ENCODE data around the gene ACTMAP. TPM values are rescaled to one million over a fixed set of nuclear protein-coding genes. Genes with fewer than 3 reads are reported as not detected.

ACTMAP gene
- total RNA-seq, 1 donor from 2014 or later: 20.7 TPM

GRCh38 chr19:40756502-40757110, 6.3 kb upstream of the ACTMAP start:
- no peak overlapping the region for H3K4me3 Mint-ChIP-seq (ENCODE audit: unreplicated experiment)
- no peak for DNase-seq
- TF ChIP-seq CTCF (IDR thresholded peaks at IDR 0.05; ENCODE audit: partially characterized antibody, unreplicated experiment): no peak
- no peak overlapping the region for H3K27ac Mint-ChIP-seq (ENCODE audit: unreplicated experiment)
- peaks cover 4% of the 10 kb centered on the region for H3K36me3 Mint-ChIP-seq (ENCODE audit: unreplicated experiment)
- H3K4me1 Mint-ChIP-seq (ENCODE audit: low read depth, unreplicated experiment): peaks cover 9% of the 10 kb centered on the region
- peaks cover 8% of the 10 kb centered on the region for H3K9me3 Mint-ChIP-seq (ENCODE audit: unreplicated experiment)
- H3K27me3 Mint-ChIP-seq (ENCODE audit: unreplicated experiment): peaks cover 2% of the 10 kb centered on the region

GRCh38 chr19:40755791-40756190, 5.5 kb upstream of the ACTMAP start:
- peaks cover 9% of the 10 kb centered on the region for H3K4me1 Mint-ChIP-seq (ENCODE audit: low read depth, unreplicated experiment)
- peaks cover 5% of the 10 kb centered on the region for H3K27me3 Mint-ChIP-seq (ENCODE audit: unreplicated experiment)
- peaks cover 10% of the 10 kb centered on the region for H3K9me3 Mint-ChIP-seq (ENCODE audit: unreplicated experiment)
- H3K36me3 Mint-ChIP-seq (ENCODE audit: unreplicated experiment): peaks cover 4% of the 10 kb centered on the region
- DNase-seq: no peak
- H3K4me3 Mint-ChIP-seq (ENCODE audit: unreplicated experiment): no peak overlapping the region
- no peak overlapping the region for H3K27ac Mint-ChIP-seq (ENCODE audit: unreplicated experiment)
- no peak for TF ChIP-seq CTCF (IDR thresholded peaks at IDR 0.05; ENCODE audit: partially characterized antibody, unreplicated experiment)

- no peak for DNase-seq
- H3K9me3 Mint-ChIP-seq (ENCODE audit: unreplicated experiment): peaks cover 12% of the 10 kb centered on the region
- peaks cover 10% of the 10 kb centered on the region for H3K4me1 Mint-ChIP-seq (ENCODE audit: low read depth, unreplicated experiment)
- no peak overlapping the region for H3K4me3 Mint-ChIP-seq (ENCODE audit: unreplicated experiment)
- H3K27me3 Mint-ChIP-seq (ENCODE audit: unreplicated experiment): peaks cover 7% of the 10 kb centered on the region
- H3K27ac Mint-ChIP-seq (ENCODE audit: unreplicated experiment): no peak overlapping the region
- H3K36me3 Mint-ChIP-seq (ENCODE audit: unreplicated experiment): peaks cover 4% of the 10 kb centered on the region
- no peak for TF ChIP-seq CTCF (IDR thresholded peaks at IDR 0.05; ENCODE audit: partially characterized antibody, unreplicated experiment)
Observed at GRCh38 chr19:40755248-40755624, 5.0 kb upstream of the ACTMAP start.

GRCh38 chr19:40754611-40755247, 4.5 kb upstream of the ACTMAP start:
- H3K27ac Mint-ChIP-seq (ENCODE audit: unreplicated experiment): peak overlapping the region; percentile 74
- H3K27me3 Mint-ChIP-seq (ENCODE audit: unreplicated experiment): peaks cover 9% of the 10 kb centered on the region
- peak overlapping the region; percentile 41 for H3K4me3 Mint-ChIP-seq (ENCODE audit: unreplicated experiment)
- no peak for TF ChIP-seq CTCF (IDR thresholded peaks at IDR 0.05; ENCODE audit: partially characterized antibody, unreplicated experiment)
- DNase-seq: no peak
- peaks cover 3% of the 10 kb centered on the region for H3K36me3 Mint-ChIP-seq (ENCODE audit: unreplicated experiment)
- peaks cover 12% of the 10 kb centered on the region for H3K9me3 Mint-ChIP-seq (ENCODE audit: unreplicated experiment)
- peaks cover 15% of the 10 kb centered on the region for H3K4me1 Mint-ChIP-seq (ENCODE audit: low read depth, unreplicated experiment)

GRCh38 chr19:40752257-40752781, 2.0 kb upstream of the ACTMAP start:
- H3K27me3 Mint-ChIP-seq (ENCODE audit: unreplicated experiment): peaks cover 11% of the 10 kb centered on the region
- peaks cover 17% of the 10 kb centered on the region for H3K4me1 Mint-ChIP-seq (ENCODE audit: low read depth, unreplicated experiment)
- no peak for DNase-seq
- peak overlapping the region; percentile 100 for H3K4me3 Mint-ChIP-seq (ENCODE audit: unreplicated experiment)
- H3K9me3 Mint-ChIP-seq (ENCODE audit: unreplicated experiment): peaks cover 11% of the 10 kb centered on the region
- peak overlapping the region; percentile 98 for H3K27ac Mint-ChIP-seq (ENCODE audit: unreplicated experiment)
- H3K36me3 Mint-ChIP-seq (ENCODE audit: unreplicated experiment): no peaks in the 10 kb centered on the region
- no peak for TF ChIP-seq CTCF (IDR thresholded peaks at IDR 0.05; ENCODE audit: partially characterized antibody, unreplicated experiment)

All from glutamatergic neuron (in vitro differentiated cells).